PC-9 (cell line): ENCODE measurements around the gene CCDC88C.

Experiments used
- EZH2 ChIP-seq: fragments of 200-600 bp; sonication (generic); IDR thresholded peaks from 2 replicates; pipeline ENCODE4 v1.8.0; 2017; ENCODE audit warnings: antibody characterized with exemption, low read depth
- TF ChIP-seq, protein P1 (sequence below): fragments of 200-600 bp; sonication (generic); conservative IDR thresholded peaks from 2 replicates; pipeline ENCODE4 v1.6.1; 2017; ENCODE audit warnings: mixed run types, antibody characterized with exemption, mild to moderate bottlenecking, moderate library complexity

DNA sequence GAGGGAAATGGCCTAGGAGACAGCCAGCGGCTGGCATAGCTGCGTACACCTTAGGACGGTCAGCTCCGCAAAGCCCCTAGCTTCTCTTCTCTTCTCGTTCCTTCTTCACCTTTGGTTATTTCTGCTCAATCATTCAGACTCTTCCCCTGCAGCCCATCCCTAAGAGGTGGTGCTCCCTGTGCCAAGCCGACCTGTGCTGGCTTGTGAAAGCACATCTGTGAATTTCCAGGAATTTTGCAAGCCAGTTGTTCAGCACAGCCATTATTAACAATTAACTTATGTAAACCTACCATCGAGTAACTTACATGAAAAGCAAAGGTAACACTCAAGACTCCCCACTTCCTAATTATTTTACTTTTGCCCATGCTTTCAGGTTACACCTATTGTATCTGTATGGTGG, 152.2 kb downstream of the CCDC88C start:
- TF ChIP-seq, protein P1, sequence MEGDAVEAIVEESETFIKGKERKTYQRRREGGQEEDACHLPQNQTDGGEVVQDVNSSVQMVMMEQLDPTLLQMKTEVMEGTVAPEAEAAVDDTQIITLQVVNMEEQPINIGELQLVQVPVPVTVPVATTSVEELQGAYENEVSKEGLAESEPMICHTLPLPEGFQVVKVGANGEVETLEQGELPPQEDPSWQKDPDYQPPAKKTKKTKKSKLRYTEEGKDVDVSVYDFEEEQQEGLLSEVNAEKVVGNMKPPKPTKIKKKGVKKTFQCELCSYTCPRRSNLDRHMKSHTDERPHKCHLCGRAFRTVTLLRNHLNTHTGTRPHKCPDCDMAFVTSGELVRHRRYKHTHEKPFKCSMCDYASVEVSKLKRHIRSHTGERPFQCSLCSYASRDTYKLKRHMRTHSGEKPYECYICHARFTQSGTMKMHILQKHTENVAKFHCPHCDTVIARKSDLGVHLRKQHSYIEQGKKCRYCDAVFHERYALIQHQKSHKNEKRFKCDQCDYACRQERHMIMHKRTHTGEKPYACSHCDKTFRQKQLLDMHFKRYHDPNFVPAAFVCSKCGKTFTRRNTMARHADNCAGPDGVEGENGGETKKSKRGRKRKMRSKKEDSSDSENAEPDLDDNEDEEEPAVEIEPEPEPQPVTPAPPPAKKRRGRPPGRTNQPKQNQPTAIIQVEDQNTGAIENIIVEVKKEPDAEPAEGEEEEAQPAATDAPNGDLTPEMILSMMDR, result no peak
- no peak for TF ChIP-seq EZH2
